K562 (cell line): ENCODE measurements around the gene FNBP1. TPM values are rescaled to one million over a fixed set of nuclear protein-coding genes. Genes with fewer than 3 reads are reported as not detected.

Experiments used
- ATAC-seq: fragments of 200-7000 bp; cut with Tn5 transposase; 3 replicates; pipeline ENCODE4 v1.9.1; 2020; ENCODE audit warnings: moderate library complexity
- BruUV-seq: library from RNA; stranded (reverse); fragments of 400-500 nt; replicated peaks from 2 replicates; lab custom pipeline; 2021; lab: Mats Ljungman, UMichigan
- CTCF ChIA-PET: fragments of 300-600 bp; formaldehyde crosslinking; extraction: SDS; loops from one replicate; lab custom pipeline; 2021; ENCODE audit warnings: low intra/inter-chr PET ratio; lab: Yijun Ruan, JAX
- POLR2A ChIA-PET: fragments of 300-600, 350-650 bp; sonication (Branson Sonifier 250); formaldehyde crosslinking; extraction: SDS; loops from one replicate; lab custom pipeline; 2021; ENCODE audit warnings: antibody characterized with exemption, inconsistent platforms; lab: Yijun Ruan, JAX
- DNase-seq, 4 experiments: peaks; one replicate each; pipeline versions ENCODE4 v3.0.0 to v3.0.0-alpha.2; 2011 to 2018; ENCODE audit warnings: low spot score in 3 of 4, mixed read lengths in 3 of 4; ENCODE audit errors: extremely low read depth in 1 of 4
- FAIRE-seq: peaks from 2 replicates; lab custom pipeline; 2011; peaks lifted over from hg19 to GRCh38; lab: Jason Lieb, UNC
- H2AFZ ChIP-seq: 2 replicates; pipeline ENCODE4 v1.6.0; 2011; ENCODE audit warnings: low read depth, low read length, control low read depth, inconsistent platforms
- H3K27ac ChIP-seq: fragments of 200-600 bp; 3 replicates; pipeline ENCODE4 v1.8.0; 2011; ENCODE audit warnings: low read depth, mild to moderate bottlenecking, control low read depth, inconsistent platforms, low read length, moderate library complexity, mixed read lengths; ENCODE audit errors: extremely low read depth
- H3K27me3 ChIP-seq, 2 experiments: fragments of 300-600 bp in 1 of 2; 2 replicates in 1 of 2; 3 replicates in 1 of 2; pipeline versions ENCODE4 v1.6.0 to v1.8.0; 2011; ENCODE audit warnings: inconsistent platforms in 2 of 2, low read length in 2 of 2, mild to moderate bottlenecking in 1 of 2, mixed read lengths in 1 of 2, moderate library complexity in 1 of 2; ENCODE audit not compliant: control insufficient read depth in 2 of 2, insufficient read depth in 2 of 2
- H3K36me3 ChIP-seq: fragments of 300-600 bp; 3 replicates; pipeline ENCODE4 v1.8.0; 2011; ENCODE audit warnings: mild to moderate bottlenecking, low read length, inconsistent platforms; ENCODE audit not compliant: control insufficient read depth, insufficient read depth
- H3K4me1 ChIP-seq, 2 experiments: fragments of 200-600 bp in 1 of 2; replicated peaks in 1 of 2; 2 replicates in 1 of 2; 3 replicates in 1 of 2; pipeline versions ENCODE4 v1.5.1 to v1.8.0; 2011; ENCODE audit warnings: inconsistent platforms in 2 of 2, low read length in 2 of 2, mild to moderate bottlenecking in 1 of 2, mixed read lengths in 1 of 2, moderate library complexity in 1 of 2; ENCODE audit not compliant: control insufficient read depth in 2 of 2, insufficient read depth in 2 of 2
- H3K4me2 ChIP-seq: 2 replicates; pipeline ENCODE4 v1.6.1; 2011; ENCODE audit warnings: low read length, control low read depth, inconsistent platforms, mixed read lengths; ENCODE audit not compliant: insufficient read depth
- H3K4me3 ChIP-seq: fragments of 200-600 bp; sonication (generic), shearing (Covaris generic); 2 replicates; pipeline ENCODE4 v1.5.1; 2016; ENCODE audit warnings: control low read depth, inconsistent platforms
- H3K79me2 ChIP-seq: fragments of 200-600 bp; 3 replicates; pipeline ENCODE4 v1.8.0; 2011; ENCODE audit warnings: low read length, inconsistent platforms; ENCODE audit not compliant: control insufficient read depth, insufficient read depth
- H3K9ac ChIP-seq, 2 experiments: 2 replicates each; pipeline versions ENCODE4 v1.6.0 to v1.6.1; 2011; ENCODE audit warnings: low read depth in 2 of 2, low read length in 2 of 2, control low read depth in 1 of 2, inconsistent platforms in 1 of 2, mild to moderate bottlenecking in 1 of 2, mixed read lengths in 1 of 2; ENCODE audit not compliant: insufficient read depth in 1 of 2
- H3K9me1 ChIP-seq: one replicate; pipeline ENCODE4 v1.6.0; 2011; ENCODE audit warnings: inconsistent platforms, mild to moderate bottlenecking, low read length, moderate library complexity; ENCODE audit not compliant: control insufficient read depth, insufficient read depth
- H3K9me3 ChIP-seq: replicated peaks from 2 replicates; pipeline ENCODE4 v1.5.1; 2011; ENCODE audit warnings: low read depth, low read length, inconsistent platforms; ENCODE audit not compliant: control insufficient read depth, insufficient read depth
- H4K20me1 ChIP-seq: replicated peaks from 2 replicates; pipeline ENCODE4 v1.6.1; 2011; ENCODE audit warnings: low read length, inconsistent platforms, mixed read lengths; ENCODE audit not compliant: control insufficient read depth, insufficient read depth
- CEBPZ ChIP-seq: fragments of 150-350 bp; IDR thresholded peaks from 2 replicates; pipeline ENCODE4 v1.6.1; 2014; ENCODE audit warnings: low read depth, mild to moderate bottlenecking, low read length, borderline replicate concordance
- HDAC1 ChIP-seq, 2 experiments: fragments of 450-650 bp; IDR thresholded peaks; 2 replicates each; pipeline ENCODE4 v1.6.1; 2016 to 2017; ENCODE audit warnings: inconsistent platforms in 1 of 2, mild to moderate bottlenecking in 1 of 2, moderate library complexity in 1 of 2
- HLTF ChIP-seq: fragments of 450-650 bp; IDR thresholded peaks from 2 replicates; pipeline ENCODE4 v1.6.1; 2016
- POLR2H ChIP-seq: IDR thresholded peaks from 2 replicates; pipeline ENCODE4 v1.6.1; 2016; ENCODE audit warnings: missing genetic modification characterization, low read depth, mild to moderate bottlenecking, control low read depth, missing compliant biosample characterization, moderate library complexity
- PRDM10 ChIP-seq: fragments of 450-650 bp; IDR thresholded peaks from 2 replicates; pipeline ENCODE4 v1.6.1; 2018; ENCODE audit not compliant: partially characterized antibody
- ZBTB9 ChIP-seq: fragments of 450-650 bp; formaldehyde crosslinking; IDR thresholded peaks from 2 replicates; pipeline ENCODE4 v1.4.0; 2020; ENCODE audit warnings: mild to moderate bottlenecking, moderate library complexity
- ZFP30 ChIP-seq: fragments of 250-450 bp; sonication (Bioruptor Pico); IDR thresholded peaks from 2 replicates; pipeline ENCODE4 v1.8.0; 2022; ENCODE audit warnings: moderate library complexity, mild to moderate bottlenecking, inconsistent platforms, borderline replicate concordance
- ZNF518B ChIP-seq: fragments of 250-450 bp; sonication (Bioruptor Pico); IDR thresholded peaks from 2 replicates; pipeline ENCODE4 v1.5.0; 2021; ENCODE audit warnings: mild to moderate bottlenecking, moderate library complexity
- ZSCAN32 ChIP-seq: fragments of 450-650 bp; formaldehyde crosslinking; IDR thresholded peaks from 2 replicates; pipeline ENCODE4 v1.4.0; 2020; ENCODE audit warnings: mild to moderate bottlenecking, moderate library complexity
- WGBS: fragments of 100-300 bp; shearing (Covaris generic); methylation state at CpG from one replicate; pipeline ENCODE4 v1.1.6; 2016; ENCODE audit warnings: low coverage, mixed read lengths; ENCODE audit not compliant: insufficient coverage; ENCODE audit errors: missing lambda C conversion rate; 5-methylcytosine and 5-hydroxymethylcytosine counted together
- in situ Hi-C: fragments of 300-500 bp; cut with MboI; formaldehyde crosslinking; loops from 4 replicates; pipeline ENCODE4 v1.15.0; 2018; ENCODE audit warnings: inconsistent platforms, mixed read lengths
- intact Hi-C: fragments of 100-400 bp; cut with micrococcal nuclease; formaldehyde crosslinking; loops from 2 replicates; pipeline ENCODE4 v1.14.2; 2022
- polyA plus RNA-seq, 8 experiments: library from polyadenylated mRNA; depleted of rRNA in 4 of 8; stranded (reverse) in 5 of 8; unstranded in 3 of 8; fragments of >200 nt; fragmentation: Nextera tagmentation in 2 of 8; fragmentation: Illumina TruSeq in 1 of 8; extraction: Ambion mirVana in 2 of 8; extraction: Trizol in 1 of 8; gene quantifications; 2 replicates each; pipeline versions ENCODE4 v1.2.1 to v1.2.3, GENCODE V29; 2011 to 2014; ENCODE audit warnings: inconsistent platforms in 1 of 8, missing spikeins in 1 of 8
- total RNA-seq, 7 experiments: library from RNA; depleted of rRNA in 6 of 7; stranded (reverse); fragments of >200 nt in 6 of 7; fragmentation: Illumina TruSeq in 2 of 7; extraction: Trizol in 2 of 7; gene quantifications; 2 replicates each; pipeline versions ENCODE4 v1.2.1 to v1.2.3, GENCODE V29; 2011 to 2021; ENCODE audit warnings: low replicate concordance in 1 of 7

FNBP1 gene
- total and polyA plus RNA-seq, 9 of the 15 experiments (the other 6 are each of a cell fraction or from before 2014, with no cell fraction given): 1.8 to 14.9 (median 7.6) TPM

GRCh38 chr9:130017076-130017475 lies 25.9 kb downstream of the FNBP1 start:
- ChIA-PET POLR2A (no interaction called here), CTCF (no interaction called here)
- intact Hi-C loops (no loop called here), in situ Hi-C loops (no loop called here)
- Histone ChIP-seq H3K79me2 (no peaks in the 10 kb centered on the region), H3K36me3 (no peaks in the 10 kb centered on the region), H3K4me2 (no peak overlapping the region), H3K27ac (no peak overlapping the region), H3K9ac (no peak overlapping the region), H3K4me3 (no peak overlapping the region), H3K27me3 (no peaks in the 10 kb centered on the region), H3K9me3 (no peaks in the 10 kb centered on the region), H3K9me1 (no peaks in the 10 kb centered on the region), H3K4me1 (no peaks in the 10 kb centered on the region), H4K20me1 (no peaks in the 10 kb centered on the region), H2AFZ (no peak overlapping the region)
- 6% methylated on average over 2 of the region's 2 CpGs for WGBS
- ATAC-seq (no peak), DNase-seq (no peak), FAIRE-seq (no peak)
- BruUV-seq: no TSS peak
- TF ChIP-seq HDAC1 (IDR thresholded peaks at IDR 0.05) (no peak), ZNF518B (CRISPR knock-in tag) (no peak), ZBTB9 (CRISPR knock-in tag) (no peak), CEBPZ (no peak), ZFP30 (CRISPR knock-in tag) (no peak), ZSCAN32 (CRISPR knock-in tag) (no peak), POLR2H (tag) (no peak), PRDM10 (no peak), HLTF (no peak)
